ENCODE measurements around the gene CCDC17. TPM values are rescaled to one million over a fixed set of nuclear protein-coding genes. Genes with fewer than 3 reads are reported as not detected.

CCDC17 gene
- total RNA-seq, 1 donor from 2014 or later: 1.9 TPM

- Mint-ChIP-seq H3K4me3 (no peak overlapping the region), H3K4me1 (no peaks in the 10 kb centered on the region), H3K27ac (ENCODE audit: unreplicated experiment) (no peak overlapping the region), H3K27me3 (ENCODE audit: low read depth) (peaks cover 4% of the 10 kb centered on the region), H3K36me3 (ENCODE audit: low read depth) (peaks cover 31% of the 10 kb centered on the region), H3K9me3 (no peaks in the 10 kb centered on the region)
- TF ChIP-seq CTCF (conservative IDR thresholded peaks at IDR 0.05): no peak
- no peak for DNase-seq (ENCODE audit: low read depth, low spot score)
Measured at GRCh38 chr1:45615885-45616284, 8.0 kb downstream of the CCDC17 start.

GRCh38 chr1:45612941-45613579 is 10.8 kb downstream of the CCDC17 start:
- Mint-ChIP-seq H3K4me1 (no peaks in the 10 kb centered on the region), H3K4me3 (no peak overlapping the region), H3K27ac (ENCODE audit: unreplicated experiment) (no peak overlapping the region), H3K27me3 (ENCODE audit: low read depth) (no peaks in the 10 kb centered on the region), H3K9me3 (no peaks in the 10 kb centered on the region), H3K36me3 (ENCODE audit: low read depth) (peaks cover 43% of the 10 kb centered on the region)
- DNase-seq (ENCODE audit: low read depth, low spot score): no peak
- no peak for TF ChIP-seq CTCF (conservative IDR thresholded peaks at IDR 0.05)

GRCh38 chr1:45610589-45611226 is 13.1 kb downstream of the CCDC17 start:
- DNase-seq (ENCODE audit: low read depth, low spot score): no peak
- peaks cover 4% of the 10 kb centered on the region for H3K4me1 Mint-ChIP-seq
- peaks cover 43% of the 10 kb centered on the region for H3K36me3 Mint-ChIP-seq (ENCODE audit: low read depth)
- H3K4me3 Mint-ChIP-seq: no peak overlapping the region
- TF ChIP-seq CTCF (conservative IDR thresholded peaks at IDR 0.05): no peak
- H3K9me3 Mint-ChIP-seq: no peaks in the 10 kb centered on the region
- no peaks in the 10 kb centered on the region for H3K27me3 Mint-ChIP-seq (ENCODE audit: low read depth)
- peak overlapping the region; percentile 84 for H3K27ac Mint-ChIP-seq (ENCODE audit: unreplicated experiment)

- Mint-ChIP-seq H3K4me3 (no peak overlapping the region), H3K9me3 (no peaks in the 10 kb centered on the region), H3K36me3 (ENCODE audit: low read depth) (peaks cover 38% of the 10 kb centered on the region), H3K4me1 (peaks cover 4% of the 10 kb centered on the region), H3K27me3 (ENCODE audit: low read depth) (no peaks in the 10 kb centered on the region), H3K27ac (ENCODE audit: unreplicated experiment) (no peak overlapping the region)
- DNase-seq (ENCODE audit: low read depth, low spot score): no peak
- no peak for TF ChIP-seq CTCF (conservative IDR thresholded peaks at IDR 0.05)
Measured at GRCh38 chr1:45608175-45609156, 15.4 kb downstream of the CCDC17 start.

GRCh38 chr1:45607404-45608074 is 16.3 kb downstream of the CCDC17 start:
- TF ChIP-seq CTCF (conservative IDR thresholded peaks at IDR 0.05): no peak
- Mint-ChIP-seq H3K4me3 (no peak overlapping the region), H3K4me1 (peaks cover 4% of the 10 kb centered on the region), H3K9me3 (no peaks in the 10 kb centered on the region), H3K36me3 (ENCODE audit: low read depth) (peaks cover 38% of the 10 kb centered on the region), H3K27ac (ENCODE audit: unreplicated experiment) (no peak overlapping the region), H3K27me3 (ENCODE audit: low read depth) (no peaks in the 10 kb centered on the region)
- DNase-seq (ENCODE audit: low read depth, low spot score): no peak
